ENCODE results near the gene LY6G5B.

- TF ChIP-seq CTCF (IDR thresholded peaks at IDR 0.05) (no peak), POLR2AphosphoS5 (IDR thresholded peaks at IDR 0.05) (no peak), POLR2A (IDR thresholded peaks at IDR 0.05) (no peak), EP300 (IDR thresholded peaks at IDR 0.05) (no peak)
Measured at GRCh38 chr6:31710523-31711219, 40.9 kb downstream of the LY6G5B start.

Data from sigmoid colon (tissue), 4 donors.